Adrenal gland (tissue), 12 donors: ENCODE results near the gene ANKRD11. TPM values are rescaled to one million over a fixed set of nuclear protein-coding genes. Genes with fewer than 3 reads are reported as not detected.

Source experiments
- DNase-seq, 7 donors: peaks; one replicate each; pipeline ENCODE4 v3.0.0-alpha.2; 2019 to 2020
- H3K27ac ChIP-seq, 5 donors: fragments of 200-600 bp; sonication (generic) in 4 of 5; 1 replicate in 3 of 5; 2 replicates in 2 of 5; pipeline versions ENCODE4 v1.5.1 to v1.8.0; 2016 to 2020; ENCODE audit warnings: mild to moderate bottlenecking in 1 of 5
- H3K27me3 ChIP-seq: fragments of 200-600 bp; 2 replicates; pipeline ENCODE4 v1.8.0; 2021
- H3K36me3 ChIP-seq, 2 donors: fragments of 200-600 bp; replicated peaks in 1 of 2; 1 replicate in 1 of 2; 2 replicates in 1 of 2; pipeline versions ENCODE4 v1.5.1 to v1.8.0; 2018 to 2022
- H3K4me1 ChIP-seq, 2 donors: fragments of 200-600 bp; replicated peaks in 1 of 2; 1 replicate in 1 of 2; 2 replicates in 1 of 2; pipeline versions ENCODE4 v1.5.1 to v1.8.0; 2018 to 2021
- H3K4me3 ChIP-seq, 4 donors: fragments of 200-600 bp; sonication (generic) in 3 of 4; one replicate each; pipeline ENCODE4 v1.5.1; 2016 to 2018
- H3K9me3 ChIP-seq, 3 donors: fragments of 200-600 bp; sonication (generic) in 1 of 3; replicated peaks in 1 of 3; 1 replicate in 2 of 3; 2 replicates in 1 of 3; pipeline versions ENCODE4 v1.5.1 to v1.8.0; 2016 to 2021
- CTCF ChIP-seq, 6 experiments: fragments of 450-650 bp in 4 of 6; fragments of 200-600 bp in 2 of 6; sonication (generic) in 1 of 6; IDR thresholded peaks; 1 replicate in 5 of 6; 2 replicates in 1 of 6; pipeline versions ENCODE4 v1.5.1 to v1.8.0; 2016 to 2021; ENCODE audit warnings: antibody characterized with exemption in 6 of 6, mild to moderate bottlenecking in 2 of 6, moderate library complexity in 1 of 6
- POLR2A ChIP-seq, 2 donors: fragments of 450-650 bp; IDR thresholded peaks; one replicate each; pipeline ENCODE4 v1.6.1; 2017; ENCODE audit warnings: antibody characterized with exemption in 2 of 2, mild to moderate bottlenecking in 2 of 2, moderate library complexity in 1 of 2
- WGBS, 4 donors: extraction: QIAGEN DNeasy Blood & Tissue Kit in 2 of 4; methylation state at CpG; one replicate each; pipeline versions ENCODE4 v1.1.5 to v1.1.7; 2013 to 2017; 5-methylcytosine and 5-hydroxymethylcytosine counted together
- intact Hi-C, 2 donors: fragments of 100-400 bp; cut with DNase I; formaldehyde crosslinking; loops; one replicate each; pipeline versions ENCODE4 v1.14.1 to v1.15.0; 2022 to 2023
- polyA plus RNA-seq, 3 donors: library from polyadenylated mRNA; stranded (reverse); fragments of 200-250 nt in 2 of 3; fragments of 350-450 nt in 1 of 3; fragmentation: Illumina TruSeq in 1 of 3; extraction: RNeasy Lipid Tissue Mini Kit (QIAGEN cat#74804) in 1 of 3; gene quantifications; one replicate each; pipeline ENCODE4 v1.2.3, GENCODE V29; 2013 to 2014
- total RNA-seq, 9 donors: library from RNA; depleted of rRNA in 4 of 9; stranded (reverse); fragments of >200 nt in 4 of 9; fragments of 120-200 nt in 1 of 9; fragmentation: NEBNext Ultra II Directional in 1 of 9; extraction: Animal tissue kit (Norgen Biotek cat#: 25700) in 1 of 9; gene quantifications; one replicate each; pipeline versions ENCODE4 v1.1.0 to v1.2.4, GENCODE V29; 2013 to 2023
- donor health status: healthy with polysubstance abuse.
- donor health status: Bipolar disorder and iron deficiency.
- donor health status: DM: yes; HTN: yes; CAD: no.
- donor health status: DM: no; HTN: no; CAD: no.
- donor health status: DM: no; HTN: no; CAD: no.
- donor health status: DM: yes; HTN: yes; CAD: no.

The ANKRD11 gene
- total and polyA plus RNA-seq, 12 donors: 29.7 to 127 (median 80.1) TPM

GRCh38 chr16:89366561-89367537, 123.5 kb downstream of the ANKRD11 start:
- H3K9me3 ChIP-seq: no peaks in the 10 kb centered on the region
- no peaks in the 10 kb centered on the region for H3K27me3 ChIP-seq
- no peak for DNase-seq
- H3K36me3 ChIP-seq: no peaks in the 10 kb centered on the region
- H3K4me3 ChIP-seq: no peak overlapping the region
- TF ChIP-seq POLR2A (IDR thresholded peaks at IDR 0.05) (no peak), CTCF (IDR thresholded peaks at IDR 0.05) (no peak)
- WGBS, 4 donors: 87 to 93% (median 90%) methylated on average over 24 to 37 of the region's 37 CpGs
- H3K4me1 ChIP-seq: peaks cover 3 to 62% of the 10 kb centered on the region in 2 donors
- H3K27ac ChIP-seq: peak overlapping the region in 1 of 5 donors; percentile 6
- intact Hi-C loops: no loop called here

GRCh38 chr16:89365996-89366395, 124.4 kb downstream of the ANKRD11 start:
- 95 to 99% (median 96%) methylated on average over 5 of the region's 5 CpGs for WGBS, 4 donors
- no peaks in the 10 kb centered on the region for H3K9me3 ChIP-seq
- no peak overlapping the region for H3K4me3 ChIP-seq
- TF ChIP-seq POLR2A (IDR thresholded peaks at IDR 0.05) (no peak), CTCF (IDR thresholded peaks at IDR 0.05) (no peak)
- H3K27me3 ChIP-seq: no peaks in the 10 kb centered on the region
- intact Hi-C loops: no loop called here
- peaks cover 1 to 64% of the 10 kb centered on the region in 2 donors for H3K4me1 ChIP-seq
- no peak overlapping the region for H3K27ac ChIP-seq
- H3K36me3 ChIP-seq: no peaks in the 10 kb centered on the region
- no peak for DNase-seq

GRCh38 chr16:89365044-89365467, 125.3 kb downstream of the ANKRD11 start:
- H3K4me1 ChIP-seq: peaks cover 5 to 72% of the 10 kb centered on the region in 2 donors
- DNase-seq: no peak
- WGBS, 4 donors: 38 to 76% (median 53%) methylated on average over 2 of the region's 2 CpGs
- no peaks in the 10 kb centered on the region for H3K27me3 ChIP-seq
- no peak overlapping the region for H3K27ac ChIP-seq
- no peak overlapping the region for H3K4me3 ChIP-seq
- no peaks in the 10 kb centered on the region for H3K36me3 ChIP-seq
- no peak for TF ChIP-seq POLR2A (IDR thresholded peaks at IDR 0.05)
- no peak for TF ChIP-seq CTCF (IDR thresholded peaks at IDR 0.05)
- intact Hi-C loops: no loop called here
- no peaks in the 10 kb centered on the region for H3K9me3 ChIP-seq

- H3K27ac ChIP-seq: no peak overlapping the region
These were observed 125.8 kb downstream of the ANKRD11 start for GRCh38 chr16:89364606-89365005.

More at GRCh38 chr16:89364606-89365005, 125.8 kb downstream of the ANKRD11 start:
- Histone ChIP-seq H3K4me1 (peaks cover 5 to 72% of the 10 kb centered on the region in 2 donors), H3K36me3 (no peaks in the 10 kb centered on the region), H3K4me3 (no peak overlapping the region), H3K9me3 (no peaks in the 10 kb centered on the region), H3K27me3 (no peaks in the 10 kb centered on the region)
- TF ChIP-seq CTCF (IDR thresholded peaks at IDR 0.05) (no peak), POLR2A (IDR thresholded peaks at IDR 0.05) (no peak)
- DNase-seq: no peak
- 66 to 74% (median 74%) methylated on average over 8 of the region's 8 CpGs for WGBS, 4 donors
- intact Hi-C loops: no loop called here
